Keratinocyte (primary cell): ENCODE results near the gene PUS1.

Experiments
- CTCF ChIP-seq, 3 experiments: IDR thresholded peaks in 1 of 3; conservative IDR thresholded peaks in 1 of 3; optimal IDR thresholded peaks in 1 of 3; 2 replicates in 2 of 3; 3 replicates in 1 of 3; pipeline versions ENCODE3 to v1.5.1; 2011; ENCODE audit warnings: low read length in 3 of 3, mild to moderate bottlenecking in 3 of 3, moderate library complexity in 2 of 3, control low read depth in 1 of 3, inconsistent platforms in 1 of 3; ENCODE audit not compliant: insufficient read depth in 2 of 3; ENCODE audit errors: extremely low read depth in 1 of 3
- EZH2 ChIP-seq: IDR thresholded peaks from one replicate; pipeline ENCODE4 v1.6.1; 2012; ENCODE audit warnings: inconsistent platforms, mild to moderate bottlenecking, low read length, moderate library complexity

GRCh38 chr12:131948166-131948712 lies 19.2 kb downstream of the PUS1 start:
- TF ChIP-seq CTCF (optimal IDR thresholded peaks at IDR 0.05 in 1 of 3, IDR thresholded peaks at IDR 0.05 in 1 of 3, conservative IDR thresholded peaks at IDR 0.05 in 1 of 3; ENCODE audit: extremely low read depth in 1 of 3, insufficient read depth in 2 of 3, low read length in 3 of 3) (no peak), EZH2 (no peak)
